Posterior vena cava (tissue), 2 donors: Measurements from ENCODE around the gene MRPL44. TPM values are rescaled to one million over a fixed set of nuclear protein-coding genes. Genes with fewer than 3 reads are reported as not detected.
"Not testable (repeated sequence)": the region's sequence is repeated elsewhere in the genome, so short reads cannot be mapped to it uniquely, and the experiment has no call there.

Experiments used
- DNase-seq: peaks from one replicate; pipeline ENCODE4 v3.0.0-alpha.2; 2020; ENCODE audit warnings: low spot score
- intact Hi-C, 2 donors: fragments of 100-400 bp; cut with DNase I; formaldehyde crosslinking; loops; one replicate each; pipeline versions ENCODE4 v1.14.1 to v1.14.2; 2022 to 2023
- total RNA-seq, 2 donors: library from RNA; stranded (reverse); fragmentation: NEBNext Ultra II Directional; extraction: Animal tissue kit (Norgen Biotek cat#: 25700); gene quantifications; one replicate each; pipeline ENCODE4 v1.2.1, GENCODE V29; 2021
- donor health status: DM: yes; HTN: yes; CAD: no.
- donor health status: DM: yes; HTN: yes; CAD: no.

The MRPL44 gene
- total RNA-seq, 2 donors from 2014 or later: 10.4 to 12.2 TPM

- DNase-seq: no peak
- intact Hi-C loops: loop anchor here in 1 of 2 donors (2.0 kb wide), 1 partner anchor 289 kb away; no protein-coding TSS in a partner anchor
These were observed 36.5 kb downstream of the MRPL44 start for GRCh38 chr2:223993634-223994232.

DNA sequence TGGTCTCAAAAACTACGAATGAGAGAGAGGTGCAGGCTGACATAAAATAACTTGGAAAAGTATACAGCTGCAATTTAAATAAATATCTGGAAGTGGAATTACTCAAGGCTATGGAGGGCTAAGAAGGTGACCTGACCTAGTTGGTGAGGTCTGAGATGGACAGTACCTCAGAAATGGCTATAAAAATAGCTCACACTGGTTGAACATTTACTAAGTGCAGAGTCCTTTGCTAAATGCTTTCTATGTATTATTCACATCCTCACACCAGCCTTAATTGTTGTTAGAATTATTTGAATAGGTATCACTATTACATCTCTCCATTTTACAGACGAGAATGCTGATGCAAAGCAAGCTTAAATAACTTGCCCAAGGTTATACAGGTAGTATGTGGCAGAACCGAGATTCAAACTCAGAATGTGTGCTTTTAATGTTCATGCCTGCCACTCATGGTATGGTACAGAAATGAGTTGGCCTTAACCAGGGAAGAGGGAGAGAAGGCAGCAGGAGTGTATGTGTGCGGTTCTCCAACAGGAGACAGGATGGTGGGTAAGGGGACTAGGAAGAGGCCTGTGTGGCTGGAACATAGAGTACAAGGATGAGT is 37.4 kb downstream of the MRPL44 start:
- intact Hi-C loops: loop anchor here (2.0 to 5.0 kb wide), 2 partner anchors 288 kb away; no protein-coding TSS in a partner anchor

DNA sequence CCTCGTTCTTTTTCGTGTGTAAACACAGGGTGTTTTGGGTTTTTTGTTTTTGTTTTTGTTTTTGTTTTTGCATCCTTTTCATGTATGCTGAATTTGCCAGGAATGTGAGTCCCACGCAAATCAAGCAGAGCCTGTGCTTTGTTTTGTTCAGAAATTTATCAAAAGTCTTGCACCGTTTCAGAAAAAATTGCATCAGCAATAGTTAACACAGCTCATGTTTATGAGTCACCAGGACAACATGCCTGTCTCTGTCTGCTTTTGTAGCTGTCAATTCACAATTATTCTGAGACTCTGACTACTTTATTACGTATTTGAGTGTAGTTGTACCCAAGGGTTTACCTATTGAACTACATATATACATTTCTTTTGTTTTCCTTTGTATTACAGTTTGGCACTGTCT is 38.3 kb downstream of the MRPL44 start:
- intact Hi-C loops: loop anchor here (2.0 to 5.0 kb wide), 2 partner anchors 287 kb away; no protein-coding TSS in a partner anchor
- no peak for DNase-seq

More for the DNA sequence above, 37.4 kb downstream of the MRPL44 start:
- no peak for DNase-seq

DNA sequence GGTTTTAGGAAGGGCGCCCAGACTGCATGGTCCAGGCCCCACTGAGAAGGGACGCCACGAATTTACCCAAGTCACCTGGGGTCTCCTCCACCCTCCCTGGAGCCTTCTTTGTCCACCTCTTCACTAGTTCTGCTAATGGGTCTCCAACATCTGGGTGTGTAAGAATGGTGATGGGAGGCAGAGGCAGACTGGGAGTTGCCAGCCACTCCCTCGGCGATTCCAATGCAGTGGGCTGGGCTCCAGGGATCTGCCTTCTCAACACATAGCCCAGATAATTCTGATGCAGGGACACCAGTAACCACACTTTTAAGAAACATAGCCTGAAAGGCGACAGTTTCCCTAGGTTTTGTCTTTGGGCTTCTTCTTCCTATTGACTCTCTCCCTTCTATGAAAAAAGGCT is 39.1 kb downstream of the MRPL44 start:
- no peak for DNase-seq
- intact Hi-C loops: loop anchor here in 1 of 2 donors (5.0 kb wide), 1 partner anchor 286 kb away; no protein-coding TSS in a partner anchor

DNA sequence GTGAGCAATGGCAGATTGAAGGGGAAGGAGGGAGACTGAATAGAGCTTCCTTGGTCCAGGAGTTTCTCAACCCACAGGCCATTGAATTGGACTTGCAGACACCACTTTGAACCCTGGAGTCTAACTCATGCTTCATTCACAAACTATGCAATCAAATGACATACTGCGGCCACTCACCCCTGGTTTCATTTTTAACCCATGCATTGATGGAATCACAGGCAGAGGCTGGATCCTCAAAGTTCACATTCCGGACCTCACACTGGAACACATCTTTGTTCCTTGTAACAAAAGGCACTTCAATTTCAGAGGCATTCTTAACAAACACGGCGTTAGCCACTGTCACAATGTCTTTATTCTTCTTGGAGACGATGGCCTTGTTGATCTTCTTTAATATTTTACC is 40.7 kb downstream of the MRPL44 start:
- no peak for DNase-seq
- intact Hi-C loops: loop anchor here in 1 of 2 donors (5.0 kb wide), 1 partner anchor 284 kb away; no protein-coding TSS in a partner anchor

- DNase-seq: no peak
- intact Hi-C loops: loop anchor here in 1 of 2 donors (5.0 kb wide), 1 partner anchor 283 kb away; no protein-coding TSS in a partner anchor
These were observed 41.7 kb downstream of the MRPL44 start for GRCh38 chr2:223998948-223999347.

- intact Hi-C loops: loop anchor here in 1 of 2 donors (5.0 kb wide), 1 partner anchor 282 kb away; no protein-coding TSS in a partner anchor
- DNase-seq: no peak
These were observed 42.6 kb downstream of the MRPL44 start for GRCh38 chr2:223999862-224000261.

DNA sequence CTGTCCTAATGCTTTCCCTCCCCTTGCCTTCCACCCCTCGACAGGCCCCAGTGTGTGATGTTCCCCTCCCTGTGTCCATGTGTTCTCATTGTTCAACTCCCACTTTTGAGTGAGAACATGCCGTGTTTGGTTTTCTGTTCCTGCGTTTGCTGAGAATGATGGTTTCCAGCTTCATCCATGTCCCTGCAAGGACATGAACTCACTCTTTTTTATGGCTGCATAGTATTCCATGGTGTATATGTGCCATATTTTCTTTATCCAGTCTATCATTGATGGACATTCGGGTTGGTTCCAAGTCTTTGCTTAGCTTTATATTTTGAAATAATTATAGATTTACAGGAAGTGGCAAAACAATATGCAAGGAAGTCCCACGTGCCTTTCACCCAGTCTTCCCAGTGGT is 43.4 kb downstream of the MRPL44 start:
- DNase-seq: not testable (repeated sequence)

DNA sequence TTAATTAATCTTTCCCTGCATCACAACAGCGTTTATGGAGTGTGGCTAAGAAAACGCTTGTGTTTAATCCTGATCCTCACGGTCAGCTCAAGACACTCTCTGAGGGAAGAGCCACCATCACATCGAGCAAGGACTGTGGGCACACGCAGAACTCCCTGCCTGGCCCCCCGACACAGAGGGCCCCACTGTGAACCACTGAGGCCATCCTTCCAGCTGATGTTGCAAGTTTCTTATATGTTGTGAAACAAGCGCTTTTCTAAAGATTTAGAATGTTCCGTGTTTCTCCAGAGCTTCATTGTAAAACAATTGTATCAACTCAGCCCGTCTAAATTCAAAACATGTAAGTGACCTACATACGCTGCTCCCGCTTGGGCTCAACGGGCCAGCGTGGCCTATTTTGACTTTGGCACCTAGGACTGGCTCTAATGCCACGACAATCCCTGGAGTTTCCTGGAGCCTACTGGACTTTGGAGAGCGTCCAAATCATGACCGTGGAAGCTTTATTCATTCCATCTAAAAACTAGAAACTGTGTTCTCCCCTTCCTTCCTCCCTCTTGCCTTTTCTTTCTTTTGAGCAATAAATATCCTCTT is 46.9 kb downstream of the MRPL44 start:
- DNase-seq: no peak
- intact Hi-C loops: no loop called here

More for the DNA sequence above, 43.4 kb downstream of the MRPL44 start:
- intact Hi-C loops: not testable (repeated sequence)

DNA sequence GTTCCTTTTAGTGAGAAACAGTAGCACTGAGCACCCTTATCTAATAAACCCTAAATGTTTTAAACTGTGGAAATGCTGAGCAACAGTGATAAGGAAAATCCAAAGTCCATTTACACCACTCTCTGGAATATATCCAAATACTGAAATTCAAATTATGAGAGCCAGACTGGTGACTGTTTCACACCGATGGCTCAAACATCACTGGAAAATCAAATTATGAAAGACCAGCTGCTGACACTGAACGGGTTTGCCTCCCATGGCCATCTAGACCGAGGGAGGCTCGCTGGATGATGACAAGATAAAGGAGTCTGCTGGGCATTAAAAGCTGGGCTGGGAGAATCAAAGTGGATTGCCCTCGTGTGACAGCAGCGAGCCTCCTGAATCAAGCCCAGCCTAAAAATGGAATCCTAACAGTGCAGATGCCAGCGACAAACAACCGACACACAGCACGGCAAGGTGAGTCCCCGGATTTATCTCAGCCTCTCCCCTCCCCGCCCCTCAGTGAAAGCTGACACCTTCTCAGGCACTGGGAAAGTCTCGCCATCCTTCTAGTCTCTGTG is 51.5 kb downstream of the MRPL44 start:
- intact Hi-C loops: no loop called here
- no peak for DNase-seq

DNA sequence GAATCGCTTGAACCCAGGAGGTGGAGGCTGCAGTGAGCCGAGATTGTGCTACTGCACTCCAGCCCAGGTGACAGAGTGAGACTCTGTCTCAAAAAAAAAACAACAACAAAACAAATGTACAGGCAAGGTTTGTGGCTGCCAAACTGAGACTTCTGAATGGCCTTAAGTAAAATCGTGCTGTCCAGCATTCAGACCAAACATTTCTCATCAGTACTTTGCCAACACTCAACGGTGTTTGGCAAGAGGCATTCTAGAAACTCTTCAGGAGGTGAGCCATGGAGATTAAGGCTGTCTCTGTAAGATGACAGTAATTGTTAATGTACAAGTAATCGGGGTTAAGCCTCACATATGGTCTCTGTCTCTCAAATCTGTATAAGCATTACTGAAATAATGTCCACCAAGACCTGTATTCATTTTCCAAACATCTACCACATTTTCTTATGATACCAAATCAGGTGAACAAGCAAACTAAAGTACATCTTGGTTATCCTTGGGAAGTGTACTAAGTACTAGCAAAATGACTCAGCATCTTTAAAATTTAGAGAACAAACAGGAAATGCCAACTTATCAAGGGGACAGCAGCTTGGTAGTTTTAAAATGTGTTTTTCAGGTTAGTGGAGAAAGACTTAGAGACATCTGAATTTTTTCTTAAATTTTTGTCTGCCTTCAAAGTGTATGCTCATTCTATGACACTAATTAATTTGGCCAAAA is 52.5 kb downstream of the MRPL44 start:
- no peak for DNase-seq
- intact Hi-C loops: no loop called here

DNA sequence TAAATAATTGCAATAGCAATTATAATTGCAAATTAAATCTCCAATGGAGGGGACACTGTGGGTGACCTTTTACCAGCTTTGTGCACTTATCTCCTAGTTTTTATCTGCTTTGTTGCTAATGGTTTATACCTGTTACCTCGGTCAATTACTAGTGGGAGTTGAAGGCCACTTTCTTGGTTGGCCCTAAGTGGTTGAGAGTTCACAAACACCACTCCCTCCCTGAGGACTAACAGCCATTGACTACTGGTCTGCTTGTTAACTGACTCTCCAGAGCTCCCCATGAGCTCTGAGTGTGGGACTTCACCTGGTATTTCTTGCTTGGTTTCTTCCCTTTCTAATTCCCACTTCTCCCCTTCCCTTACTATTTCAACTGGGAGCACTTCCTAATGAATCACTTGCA is 54.6 kb downstream of the MRPL44 start:
- DNase-seq: no peak
- intact Hi-C loops: no loop called here

DNA sequence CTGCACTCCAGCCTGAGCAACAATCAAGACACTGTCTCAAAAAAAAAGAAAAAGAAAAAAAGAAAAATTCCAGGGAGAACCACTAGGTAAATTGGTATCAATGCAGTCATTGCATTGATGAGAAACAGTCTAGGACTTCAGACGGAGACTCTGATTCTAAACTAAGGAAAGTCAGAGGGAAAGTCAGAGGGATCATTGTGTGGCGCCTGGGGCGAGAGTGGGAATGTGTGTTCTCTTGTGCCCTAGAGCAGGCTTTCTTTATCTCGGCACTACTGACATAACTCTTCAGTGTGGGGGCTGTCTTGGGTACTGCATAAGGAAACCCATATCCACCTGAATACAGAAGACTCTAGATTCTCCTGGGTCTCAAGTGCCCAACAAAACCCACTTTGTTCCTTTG is 57.1 kb downstream of the MRPL44 start:
- intact Hi-C loops: no loop called here
- DNase-seq: no peak

DNA sequence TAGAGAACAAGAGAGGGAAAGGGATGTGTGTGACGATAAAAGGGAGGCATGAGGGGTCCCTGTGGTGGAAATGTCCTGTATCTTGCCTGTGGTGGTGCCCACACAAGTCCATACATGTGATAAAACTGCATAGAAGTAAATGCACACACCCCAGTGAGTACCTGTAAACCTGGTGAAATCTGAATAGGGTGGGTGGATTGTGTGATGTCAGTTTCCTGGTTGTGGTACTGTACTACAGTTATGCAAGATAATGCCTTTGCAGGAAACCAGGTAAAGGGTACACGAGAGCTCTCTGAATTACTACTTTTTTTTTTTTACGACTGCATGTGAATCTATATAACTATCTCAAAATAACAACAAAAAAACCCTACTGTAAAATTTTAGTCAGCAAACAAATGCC is 59.7 kb downstream of the MRPL44 start:
- intact Hi-C loops: no loop called here

More for the DNA sequence above, 59.7 kb downstream of the MRPL44 start:
- no peak for DNase-seq

Other genes starting within 250 kb of the MRPL44 start
- gene AP1S3, start 119.9 kb upstream of the MRPL44 start, total RNA-seq: 1 to 10 TPM; 1.2 to 1.5 TPM
- 10 to 100 TPM; 43.3 to 44.1 TPM for gene WDFY1, start 12.1 kb upstream of the MRPL44 start, total RNA-seq
- gene SERPINE2, start 81.8 kb downstream of the MRPL44 start, total RNA-seq: 100 to 1,000 TPM; 385 to 718 TPM